Skeletal muscle cell (primary cell): ENCODE data around the gene FAM168B.

Experiments used
- DNase-seq: peaks from one replicate; pipeline ENCODE4 v3.0.0-alpha.2; 2010; ENCODE audit warnings: low read depth
- H3K4me3 ChIP-seq: 2 replicates; pipeline ENCODE4 v1.5.1; 2011; ENCODE audit warnings: low read depth, mild to moderate bottlenecking, control low read depth, low read length, moderate library complexity

FAM168B gene

DNA sequence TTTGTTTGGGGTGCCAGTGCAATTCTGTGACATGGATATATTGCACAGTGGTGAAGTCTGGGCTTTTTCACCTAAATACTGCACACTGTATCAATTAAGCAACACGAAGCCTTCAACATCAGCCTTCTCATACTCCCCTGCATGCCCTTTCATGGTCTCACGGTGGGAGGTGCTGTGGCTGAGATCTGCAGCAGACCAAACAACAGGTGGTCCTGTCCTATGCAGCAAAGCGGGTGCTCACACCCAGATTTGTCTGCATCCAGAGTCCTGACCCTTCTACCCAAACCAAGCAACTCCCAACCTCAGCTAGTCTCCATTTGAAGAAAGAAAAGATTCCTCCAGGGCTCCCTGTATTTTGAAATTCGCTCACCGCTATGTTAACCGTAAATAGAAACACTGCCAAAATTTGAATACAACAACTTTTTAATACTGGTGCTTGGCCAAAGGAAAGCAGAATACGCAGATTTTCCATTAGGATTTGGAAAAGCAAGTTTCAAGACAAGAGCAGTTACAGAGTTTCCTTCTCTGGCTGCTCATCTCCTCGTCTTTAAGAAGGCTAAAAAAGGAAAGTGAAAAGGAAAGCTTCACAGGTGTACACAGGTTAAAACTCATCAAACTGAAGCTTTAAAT is 34.9 kb downstream of the FAM168B start:
- H3K4me3 ChIP-seq = no peak overlapping the region
- DNase-seq = no peak

DNA sequence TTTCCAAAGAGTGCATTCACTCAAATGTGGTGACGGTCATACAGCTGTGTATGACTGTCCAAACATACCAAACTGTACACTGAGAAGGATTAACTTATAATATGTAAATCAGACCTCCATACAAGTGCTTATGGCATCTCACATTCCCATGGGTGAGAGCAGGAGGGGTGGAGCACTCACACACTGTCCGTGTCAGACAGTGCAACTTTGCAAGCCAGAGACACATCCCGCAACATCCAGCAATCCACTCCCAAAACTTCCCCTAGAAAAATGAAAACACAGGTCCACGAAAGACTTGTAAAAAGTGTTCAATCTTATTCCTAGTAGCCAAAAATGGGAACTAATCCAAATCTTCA is 36.4 kb downstream of the FAM168B start:
- DNase-seq = no peak
- no peak overlapping the region for H3K4me3 ChIP-seq

- DNase-seq = no peak
- H3K4me3 ChIP-seq = no peak overlapping the region
Measured at GRCh38 chr2:131056204-131056931, 36.9 kb downstream of the FAM168B start.

- no peak for DNase-seq
Measured at GRCh38 chr2:131055169-131056065, 37.8 kb downstream of the FAM168B start.

GRCh38 chr2:131054488-131054887 is 38.8 kb downstream of the FAM168B start:
- H3K4me3 ChIP-seq = no peak overlapping the region

More at GRCh38 chr2:131055169-131056065, 37.8 kb downstream of the FAM168B start:
- H3K4me3 ChIP-seq = no peak overlapping the region

DNA sequence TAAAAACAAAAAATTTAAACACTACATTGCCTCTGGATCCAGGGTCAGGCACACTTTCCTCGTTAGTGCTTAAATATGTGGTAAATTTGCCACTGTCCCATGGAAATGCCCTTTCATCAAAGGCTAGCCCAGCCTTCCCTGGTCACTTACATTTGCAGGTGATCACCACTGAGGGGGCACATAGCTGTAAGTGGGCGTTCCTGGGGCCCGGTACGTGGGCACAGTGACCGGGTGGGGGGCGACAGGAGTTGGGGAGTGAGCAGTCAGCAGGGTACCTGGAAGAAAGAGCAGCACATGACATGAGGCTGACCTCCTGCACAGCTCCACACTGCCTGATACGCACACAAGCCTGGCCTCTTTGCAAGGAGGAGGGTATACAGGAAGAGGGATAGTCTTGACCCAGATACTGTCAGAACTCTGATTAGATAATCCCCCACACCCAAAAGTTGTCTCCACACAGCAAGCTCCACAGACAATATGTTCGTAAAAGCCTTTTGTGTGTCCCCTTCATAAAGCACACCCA is 40.5 kb downstream of the FAM168B start:
- H3K4me3 ChIP-seq = no peak overlapping the region
- no peak for DNase-seq

More at GRCh38 chr2:131054488-131054887, 38.8 kb downstream of the FAM168B start:
- no peak for DNase-seq

- H3K4me3 ChIP-seq = no peak overlapping the region
- DNase-seq = no peak
Measured at GRCh38 chr2:131050896-131051295, 42.4 kb downstream of the FAM168B start.

DNA sequence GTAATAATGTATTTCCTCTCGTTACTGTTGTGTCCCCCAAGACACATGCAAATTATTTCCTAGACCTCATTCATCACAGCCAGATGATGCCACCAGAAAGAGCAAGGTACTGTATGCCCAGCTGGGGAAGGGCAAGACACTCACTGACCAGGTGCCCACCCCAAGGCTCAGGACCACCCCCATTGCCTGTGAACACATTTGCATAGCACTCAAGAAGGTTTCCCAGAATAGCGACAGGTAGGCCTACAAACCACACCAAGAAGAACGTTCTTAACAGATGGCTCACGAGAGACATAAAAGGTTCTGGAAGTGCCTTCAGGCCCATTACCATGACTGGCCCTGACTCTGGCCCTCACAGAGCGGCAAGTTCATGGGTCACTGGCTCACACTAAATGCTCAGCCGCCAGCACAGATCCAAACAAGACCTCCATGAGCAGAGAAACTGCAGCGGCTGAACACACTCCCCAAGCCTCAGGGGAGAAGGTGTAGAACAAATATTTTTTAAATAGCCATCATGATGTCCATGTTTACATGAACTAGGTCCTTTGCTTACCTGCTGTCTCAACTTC is 44.0 kb downstream of the FAM168B start:
- DNase-seq = no peak
- H3K4me3 ChIP-seq = no peak overlapping the region

DNA sequence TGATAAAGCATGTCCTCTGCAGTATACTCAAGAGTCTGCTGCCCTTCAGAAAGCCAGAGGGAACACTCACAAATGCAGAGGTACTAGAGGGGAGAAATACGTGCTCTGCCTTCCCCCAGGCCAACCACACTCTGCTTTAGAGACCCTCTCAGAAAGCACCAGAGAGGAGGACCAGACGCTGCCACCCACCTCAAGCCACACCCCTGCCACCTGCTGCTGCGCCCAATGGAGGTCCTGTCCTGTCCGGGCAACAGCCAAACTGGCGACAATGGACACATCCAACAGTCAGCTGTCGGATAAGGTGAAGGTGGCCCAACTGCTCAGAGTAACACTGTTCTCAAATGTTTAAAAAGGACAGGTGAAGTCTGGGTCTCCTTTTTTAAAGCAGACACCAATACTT is 44.6 kb downstream of the FAM168B start:
- DNase-seq = no peak
- H3K4me3 ChIP-seq = no peak overlapping the region

- DNase-seq = no peak
- H3K4me3 ChIP-seq = no peak overlapping the region
Measured at GRCh38 chr2:131047920-131048560, 45.2 kb downstream of the FAM168B start.

DNA sequence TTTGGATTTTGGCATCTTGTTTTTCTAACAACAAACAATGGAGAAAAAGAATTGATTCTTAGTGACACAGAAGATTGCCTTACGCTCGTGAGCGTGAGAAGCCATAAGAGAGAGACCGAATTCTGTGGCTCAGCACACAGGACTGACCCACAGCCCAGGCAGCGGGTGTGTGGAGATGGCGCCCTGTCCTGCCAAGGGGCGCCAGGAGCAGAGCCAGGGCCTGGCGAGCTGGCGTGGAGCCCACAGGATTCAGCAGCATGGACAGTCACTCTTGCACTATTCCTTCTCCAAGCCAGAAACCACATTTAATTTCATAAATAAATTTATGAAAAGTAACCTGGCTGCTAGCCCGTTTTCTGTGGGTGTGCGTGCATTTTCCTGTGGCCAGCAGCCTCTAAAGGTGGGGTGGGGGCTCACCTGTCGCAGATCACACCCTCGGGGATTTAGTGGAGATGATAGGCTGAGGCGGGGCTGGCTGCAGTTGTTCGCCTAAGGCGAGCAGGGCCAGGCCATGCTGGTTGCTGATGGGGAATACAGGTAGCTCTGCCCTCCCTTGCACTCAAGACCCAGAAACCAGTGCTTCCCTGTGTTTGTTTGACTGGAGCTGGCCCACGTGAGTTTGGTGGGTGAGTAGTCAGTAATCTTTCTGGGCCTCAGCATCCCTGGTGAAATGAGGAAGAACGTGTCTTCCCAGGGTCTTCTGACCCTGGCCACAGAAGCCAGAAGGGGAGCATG is 46.2 kb downstream of the FAM168B start:
- no peak overlapping the region for H3K4me3 ChIP-seq
- DNase-seq = no peak

- no peak overlapping the region for H3K4me3 ChIP-seq
- no peak for DNase-seq
Measured at GRCh38 chr2:131046028-131046917, 47.0 kb downstream of the FAM168B start.

DNA sequence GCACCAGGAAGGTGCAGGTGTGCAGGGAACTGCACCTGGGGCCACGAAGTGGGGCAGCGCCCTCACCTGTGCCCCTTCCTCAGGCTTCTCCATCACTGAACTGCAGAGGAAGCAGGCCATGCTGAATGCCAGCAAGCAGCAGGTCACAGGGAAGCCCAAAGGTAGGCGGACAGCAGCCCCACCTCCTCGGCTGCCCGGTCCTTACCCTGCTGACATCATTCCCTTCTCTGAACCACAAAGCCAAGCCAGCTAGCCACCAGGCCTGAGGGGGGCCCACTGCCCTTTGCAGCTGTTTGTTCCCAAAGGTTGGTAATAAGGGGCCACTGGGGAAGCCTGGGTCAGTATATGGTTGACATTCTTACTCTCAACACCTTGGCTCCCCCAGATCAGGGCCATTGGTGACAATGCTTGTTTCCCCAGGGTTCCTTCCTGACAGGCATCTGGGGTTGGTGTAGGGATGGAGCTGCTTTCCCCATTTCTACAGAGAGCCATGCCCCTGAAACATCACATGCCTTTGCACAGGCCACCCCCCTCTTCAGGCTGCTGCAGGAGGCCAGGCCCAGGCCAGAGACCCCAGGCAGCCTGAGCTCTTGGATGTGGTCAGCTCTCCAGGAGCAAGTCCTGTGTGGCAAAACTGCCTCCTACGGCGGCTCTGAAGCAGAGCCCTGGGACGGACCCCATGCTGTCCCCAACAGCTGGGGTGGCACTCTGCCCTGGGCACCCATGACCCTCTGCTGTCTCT is 47.8 kb downstream of the FAM168B start:
- DNase-seq = no peak
- no peak overlapping the region for H3K4me3 ChIP-seq

DNA sequence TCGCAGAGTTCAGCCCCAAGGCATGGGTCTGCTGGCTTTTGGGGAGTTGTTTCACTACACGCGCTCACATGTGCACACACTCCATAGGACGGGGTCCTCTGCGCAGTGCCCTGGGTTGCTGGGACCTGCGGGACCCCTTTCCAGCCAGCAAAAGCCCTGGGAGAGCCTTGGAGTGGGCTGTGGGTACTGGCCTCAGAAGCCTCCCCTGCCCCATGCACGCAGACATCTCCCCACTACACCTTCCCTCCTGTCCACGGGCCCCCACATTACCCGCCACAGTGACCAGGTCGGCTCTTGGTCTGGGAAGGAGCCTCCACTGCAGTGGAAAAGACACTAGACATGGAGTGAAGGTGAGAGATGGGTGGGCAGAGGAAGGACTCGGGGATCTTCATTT is 48.5 kb downstream of the FAM168B start:
- no peak for DNase-seq

GRCh38 chr2:131044075-131044756 is 49.0 kb downstream of the FAM168B start:
- no peak for DNase-seq
- no peak overlapping the region for H3K4me3 ChIP-seq

More for the DNA sequence above, 48.5 kb downstream of the FAM168B start:
- H3K4me3 ChIP-seq = no peak overlapping the region
